Measurements from ENCODE around the gene FARS2.

FARS2 gene

DNA sequence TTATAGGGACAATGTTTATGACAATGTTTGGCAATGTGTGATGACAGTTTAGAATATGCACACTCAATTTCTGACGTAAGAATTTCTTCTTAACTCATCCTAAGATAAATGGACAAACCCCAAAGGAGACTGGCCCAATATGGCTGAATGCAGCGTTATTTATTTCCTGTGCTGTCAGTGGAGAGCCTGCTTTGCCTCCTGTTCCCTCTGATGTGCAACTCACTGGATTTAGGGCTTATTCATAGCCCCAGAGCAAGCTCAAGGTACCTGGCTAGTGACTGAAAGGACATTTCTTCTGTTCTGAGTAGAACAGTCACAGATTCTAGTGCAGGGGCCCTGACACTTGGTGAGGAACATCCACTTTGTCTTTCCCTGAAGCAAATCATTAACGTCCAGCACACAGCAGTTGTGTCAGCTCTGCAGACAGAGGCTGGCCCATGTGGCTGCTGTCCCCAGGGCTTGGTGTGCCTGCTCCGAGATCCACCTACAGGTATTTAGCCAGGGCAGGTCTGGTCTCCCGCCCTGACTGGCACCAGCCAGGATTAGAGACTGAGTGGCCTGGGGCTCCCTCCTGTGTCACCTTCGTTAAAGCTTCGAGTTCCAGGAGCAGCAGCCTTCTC is 64.8 kb downstream of the FARS2 start:
- no peak for DNase-seq

DNA sequence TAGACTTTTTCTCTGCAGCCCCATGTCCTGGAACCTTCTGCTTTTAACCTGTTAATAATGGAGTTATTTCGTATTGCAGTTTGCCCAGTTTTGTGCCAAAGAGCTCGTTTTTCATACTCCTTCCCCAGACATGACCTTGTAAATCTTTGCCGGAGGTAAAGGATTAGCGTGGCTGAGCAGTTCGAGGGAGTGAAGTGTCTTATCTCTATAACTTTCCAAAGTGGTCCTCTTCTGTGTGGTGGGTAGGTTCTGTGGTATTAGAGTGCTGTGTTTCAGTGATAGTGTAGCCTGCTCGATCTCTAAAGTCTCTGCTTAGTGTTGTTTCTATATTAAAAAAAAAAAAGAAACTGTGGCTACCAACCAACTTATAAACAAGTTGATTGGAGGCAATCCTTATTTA is 67.5 kb downstream of the FARS2 start:
- DNase-seq = no peak

DNA sequence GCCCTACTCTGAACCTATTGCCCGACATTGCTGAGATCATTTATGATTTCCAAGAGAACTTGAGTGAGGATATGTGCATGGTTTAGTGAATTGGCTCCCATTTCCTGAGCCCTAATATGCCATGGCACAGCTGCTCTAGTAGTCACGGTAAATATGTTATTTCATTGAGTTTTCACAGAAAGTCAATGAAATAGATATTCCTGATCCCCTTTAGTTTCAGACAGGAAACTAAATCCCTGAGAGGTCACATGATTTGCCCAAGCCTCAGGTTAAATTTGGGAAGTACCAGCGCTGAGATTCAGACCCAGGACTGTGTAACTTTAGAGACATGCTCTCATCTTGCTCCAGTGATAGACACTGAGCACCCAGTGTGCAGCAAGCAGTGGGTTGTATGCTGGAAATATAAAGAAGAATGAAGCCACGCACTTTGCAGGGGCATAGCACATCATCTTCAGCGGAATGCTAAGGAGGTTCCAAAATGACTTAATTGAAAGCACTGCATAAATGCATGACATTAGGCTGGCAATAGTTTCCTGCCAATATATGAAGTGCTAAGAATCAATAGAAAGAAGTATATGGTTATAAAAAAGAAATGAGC is 70.6 kb downstream of the FARS2 start:
- DNase-seq = no peak

DNA sequence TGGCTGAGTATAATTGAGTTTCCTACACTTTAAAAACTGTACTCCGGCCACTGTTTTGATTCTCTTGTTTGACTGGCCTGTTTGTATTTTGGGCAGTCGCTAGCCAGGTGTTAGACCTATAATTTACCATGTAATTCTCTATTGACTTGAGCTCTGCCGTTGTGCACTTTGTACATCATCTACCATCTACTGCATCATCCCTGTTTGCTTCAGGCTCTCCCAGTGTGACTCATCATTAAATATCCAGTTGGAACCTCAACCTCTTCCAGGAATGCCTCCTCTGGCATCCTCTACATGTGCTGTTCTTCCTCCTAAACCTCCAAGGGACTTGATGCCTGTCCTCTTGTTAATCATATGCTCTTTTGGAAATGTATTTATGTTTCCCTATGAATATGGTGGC is 72.3 kb downstream of the FARS2 start:
- DNase-seq = no peak

DNA sequence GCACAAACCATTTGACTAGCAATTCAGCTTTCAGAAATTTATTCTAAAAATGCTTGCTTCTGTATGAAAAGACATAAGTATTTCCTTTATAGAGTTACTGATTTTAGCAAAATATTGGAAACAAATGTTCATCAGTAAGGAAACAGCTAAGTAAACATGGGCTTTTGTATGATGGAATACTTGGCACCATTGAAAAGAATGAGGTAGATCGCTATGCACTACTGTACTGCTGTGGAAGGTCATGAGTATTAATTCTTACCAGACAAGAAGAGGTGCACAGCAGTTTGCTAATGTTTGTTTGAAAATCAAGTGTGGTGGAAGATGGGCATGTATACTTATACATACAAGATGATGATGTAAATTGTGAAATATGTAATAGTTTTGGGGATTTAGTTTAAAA is 73.0 kb downstream of the FARS2 start:
- DNase-seq = no peak

DNA sequence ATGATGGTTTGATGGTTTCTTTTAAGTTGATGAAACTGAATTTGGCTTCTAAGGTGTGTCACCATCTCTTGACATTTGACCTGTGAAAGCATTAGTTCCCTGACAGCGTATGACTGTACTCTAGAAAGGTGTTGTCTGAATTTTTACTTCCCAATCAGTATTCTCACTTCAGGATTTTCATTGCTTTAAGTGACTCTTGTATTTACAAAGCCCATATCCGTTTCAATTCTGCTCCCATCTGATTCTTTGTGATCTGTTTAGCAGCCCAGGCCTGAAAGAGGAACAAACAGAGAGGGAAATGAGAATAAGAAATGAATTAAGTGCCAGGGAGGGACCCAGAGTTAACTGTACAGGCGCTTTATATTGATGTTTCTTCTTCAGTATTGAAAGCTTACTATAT is 73.7 kb downstream of the FARS2 start:
- peak; percentile 4 for DNase-seq

DNA sequence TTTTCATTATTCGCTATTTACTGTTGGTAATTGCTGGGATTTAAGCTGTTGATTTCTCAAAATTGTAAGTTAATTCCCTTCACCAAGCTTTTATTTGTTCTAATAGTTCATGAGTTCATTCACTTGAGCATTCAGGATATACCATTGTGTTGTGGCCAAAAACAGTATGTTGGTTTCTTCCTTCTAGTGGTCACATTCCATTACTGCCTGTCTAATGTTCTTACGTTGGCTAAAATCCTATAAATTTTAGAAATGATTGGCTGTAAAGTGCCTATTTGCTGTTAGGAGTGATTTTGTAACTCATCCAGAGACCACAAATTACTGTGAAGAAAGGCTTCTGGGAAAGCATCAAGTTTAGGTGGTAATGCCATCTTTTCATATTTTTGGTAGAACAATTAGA is 76.3 kb downstream of the FARS2 start:
- no peak for DNase-seq

DNA sequence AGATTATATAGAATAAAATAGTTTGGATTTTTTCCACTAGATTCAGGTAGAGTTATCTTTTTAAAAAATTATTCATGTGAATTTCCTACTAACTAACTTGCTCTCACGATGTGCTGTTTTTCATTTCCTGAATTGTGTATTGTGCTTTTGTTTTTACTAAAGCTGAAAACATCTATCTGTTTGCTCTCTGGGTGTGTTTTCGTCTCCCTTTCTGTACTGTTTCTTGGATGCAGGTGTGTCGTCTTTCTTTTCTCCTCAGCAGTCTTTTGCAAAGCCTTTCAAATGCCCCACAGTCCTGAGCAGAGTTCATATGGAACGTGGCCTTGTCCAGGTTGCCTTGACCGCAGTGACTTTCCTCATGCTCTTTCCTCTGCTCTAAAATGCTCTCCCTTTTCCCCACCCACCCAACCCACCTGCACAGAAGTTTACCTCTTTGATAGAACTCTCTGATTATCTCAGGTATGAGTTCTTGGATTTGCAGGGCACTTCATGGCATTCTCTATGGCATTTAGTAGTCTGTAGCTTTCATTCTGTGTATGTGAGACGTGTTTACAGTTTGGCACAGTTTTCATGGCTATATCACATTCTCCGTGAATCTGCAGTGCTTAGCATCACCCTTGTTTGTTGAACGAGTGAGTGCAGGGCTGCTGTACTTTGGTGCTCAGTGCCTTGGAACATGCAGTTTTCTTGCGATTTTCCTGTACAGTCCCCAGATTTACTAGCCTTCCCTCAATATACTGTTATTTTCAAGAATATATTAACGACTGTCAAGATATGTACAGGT is 77.1 kb downstream of the FARS2 start:
- no peak for DNase-seq

DNA sequence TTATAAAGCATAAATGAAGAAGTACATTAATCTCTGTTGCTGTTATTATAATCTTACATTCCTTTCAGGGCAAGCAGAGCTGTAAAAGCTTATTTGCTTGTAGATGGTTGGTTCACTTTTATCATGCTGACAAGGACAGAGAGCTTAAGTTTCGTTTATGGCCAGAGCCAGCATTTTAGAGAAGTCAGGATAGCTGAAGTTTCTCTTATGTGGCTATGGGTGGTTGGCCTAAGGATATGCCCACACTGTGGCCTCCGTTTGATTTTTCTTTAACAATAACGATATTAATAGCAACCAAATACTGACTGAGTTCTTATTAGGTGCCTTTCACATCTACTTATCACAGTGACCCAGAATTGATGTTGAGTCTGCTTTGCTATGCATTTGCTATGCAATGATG is 78.5 kb downstream of the FARS2 start:
- DNase-seq = no peak

DNA sequence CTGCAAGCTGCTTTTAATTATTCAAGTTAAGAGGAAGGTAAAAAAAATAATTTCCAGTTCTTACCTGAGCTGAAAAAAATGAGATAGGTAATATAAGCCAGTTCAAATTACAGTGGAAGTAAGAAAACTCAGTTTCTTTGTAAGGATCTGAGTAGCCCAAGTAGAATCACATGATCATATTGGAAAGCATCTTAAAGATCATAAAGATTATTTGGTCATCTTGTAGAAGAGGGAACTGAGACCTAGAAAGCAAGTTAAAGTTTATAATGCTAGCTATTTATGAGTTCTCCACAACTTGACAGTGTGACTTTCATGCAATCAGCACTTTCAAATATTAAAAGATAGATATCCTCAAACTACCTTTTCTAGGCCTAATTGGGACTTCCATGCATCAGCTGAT is 80.5 kb downstream of the FARS2 start:
- no peak for DNase-seq

DNA sequence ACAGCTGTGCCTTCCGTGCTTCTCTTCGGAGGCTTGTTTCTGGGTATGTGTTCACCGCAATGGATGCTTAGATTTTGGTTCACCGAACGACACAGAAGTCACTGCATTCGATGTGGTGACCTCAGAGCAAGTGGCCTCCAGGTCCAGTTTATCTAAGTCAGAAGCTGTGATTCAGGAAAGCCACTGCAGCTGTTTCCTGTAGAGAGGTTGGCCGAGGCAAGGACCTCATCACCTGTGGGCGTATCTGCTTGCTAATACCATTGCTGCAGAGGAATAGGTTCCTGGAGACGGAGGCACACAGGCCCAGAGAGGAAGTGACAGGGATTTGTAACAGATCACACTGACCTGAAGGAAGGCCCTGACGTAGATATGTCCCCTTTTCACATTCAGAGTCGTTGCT is 82.7 kb downstream of the FARS2 start:
- no peak for DNase-seq

DNA sequence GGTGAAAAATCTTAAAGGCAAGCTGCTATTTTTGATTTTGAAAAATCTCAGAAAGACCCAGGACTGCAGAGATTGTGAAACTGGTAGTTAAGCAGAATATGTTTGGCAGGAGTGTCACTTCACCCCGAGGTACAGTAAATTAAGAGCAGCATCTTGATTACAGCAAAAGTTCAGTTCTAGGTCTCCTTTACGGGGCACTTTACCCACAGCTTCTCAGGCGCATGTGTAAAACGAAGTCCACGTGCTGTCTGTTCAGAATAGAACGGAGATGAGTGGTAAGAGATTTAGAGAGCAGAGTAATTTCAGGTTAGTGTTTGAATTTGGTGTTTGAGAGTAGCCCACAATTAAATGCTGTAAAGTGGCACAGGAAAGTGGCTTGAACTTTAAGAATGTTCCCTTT is 84.0 kb downstream of the FARS2 start:
- DNase-seq = no peak

DNA sequence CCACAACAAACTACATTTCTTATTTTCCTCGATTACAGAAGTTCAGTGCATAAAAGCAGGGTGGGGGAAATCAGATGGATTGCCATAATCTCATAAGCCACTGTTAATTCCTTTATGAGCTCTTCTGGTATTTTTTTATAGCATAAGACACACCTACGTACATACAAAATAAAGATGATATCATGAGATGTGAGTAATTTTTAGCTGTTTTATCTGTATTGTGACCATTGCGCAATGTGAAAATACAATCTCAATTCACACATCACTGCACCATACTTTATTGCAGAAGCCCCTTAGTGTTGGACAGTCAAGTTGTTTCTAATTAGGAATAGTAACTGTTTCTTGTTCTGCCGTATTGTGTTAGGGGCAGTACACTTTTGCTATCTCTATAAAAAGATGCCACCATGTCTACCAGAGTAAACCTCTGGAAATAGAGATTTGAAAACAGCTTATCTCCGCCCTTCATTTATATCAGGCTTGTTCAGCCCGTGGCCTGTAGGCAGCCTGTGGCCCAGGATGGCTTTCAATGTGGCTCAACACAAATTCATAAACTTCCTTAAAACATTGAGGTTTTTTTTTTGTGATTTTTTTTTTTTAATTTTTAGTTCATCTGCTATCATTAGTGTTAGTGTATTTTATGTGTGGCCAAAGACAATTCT is 90.4 kb downstream of the FARS2 start:
- no peak for DNase-seq

DNA sequence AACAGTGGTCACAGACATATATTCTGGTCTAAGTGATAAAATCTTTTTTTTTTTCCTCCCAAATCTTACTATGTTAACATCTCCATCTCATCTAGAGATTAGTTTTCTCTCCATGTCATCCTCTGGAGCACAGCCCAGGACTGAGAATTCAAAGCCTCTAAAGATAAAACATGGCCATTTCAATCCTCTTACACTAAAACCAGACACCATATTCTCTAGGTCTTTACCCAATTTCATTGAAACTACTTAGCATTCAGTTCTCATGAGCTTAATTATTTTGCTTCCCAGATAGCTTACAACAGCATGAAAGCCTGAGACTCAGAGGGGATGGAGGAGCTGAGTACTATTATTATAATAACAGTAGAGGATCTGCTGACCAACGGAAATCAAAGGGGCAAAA is 92.7 kb downstream of the FARS2 start:
- DNase-seq = no peak

DNA sequence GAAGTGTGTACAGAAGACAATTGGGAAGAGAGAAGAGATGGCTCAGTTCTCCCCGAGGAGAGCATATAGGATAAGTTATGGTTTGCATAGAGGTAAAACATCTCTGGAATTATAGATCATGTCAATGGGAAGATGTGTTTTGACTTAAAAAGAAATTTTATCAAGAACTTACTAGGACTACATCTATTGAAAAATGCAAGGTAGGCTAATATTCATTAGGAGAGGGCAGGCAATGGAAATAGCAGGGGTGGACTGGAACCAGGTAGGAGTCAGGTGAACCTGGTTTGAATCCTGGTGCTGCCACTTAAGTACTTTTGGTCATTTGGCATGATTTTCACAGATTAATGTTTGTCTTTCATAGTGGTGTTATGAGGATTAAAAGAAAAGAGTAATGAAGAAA is 96.2 kb downstream of the FARS2 start:
- no peak for DNase-seq

DNA sequence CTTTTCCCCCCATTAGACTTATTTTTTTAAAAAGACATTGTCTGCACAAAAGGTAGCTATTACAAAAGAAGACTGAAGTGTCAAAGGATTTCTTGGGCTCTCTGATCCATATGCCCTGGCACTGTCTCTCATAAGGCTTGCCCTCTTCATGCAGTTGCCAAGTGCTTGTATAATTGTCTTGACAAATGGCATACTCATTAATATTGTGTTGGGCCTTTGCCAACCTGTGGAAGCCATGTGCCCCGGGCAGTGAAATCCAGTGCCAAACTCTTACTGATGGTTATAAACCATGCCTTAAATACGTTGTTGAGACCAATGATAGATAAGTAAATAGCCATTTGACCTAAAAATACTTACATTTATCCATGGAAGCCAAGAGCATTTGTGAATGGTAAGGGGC is 98.1 kb downstream of the FARS2 start:
- no peak for DNase-seq

DNA sequence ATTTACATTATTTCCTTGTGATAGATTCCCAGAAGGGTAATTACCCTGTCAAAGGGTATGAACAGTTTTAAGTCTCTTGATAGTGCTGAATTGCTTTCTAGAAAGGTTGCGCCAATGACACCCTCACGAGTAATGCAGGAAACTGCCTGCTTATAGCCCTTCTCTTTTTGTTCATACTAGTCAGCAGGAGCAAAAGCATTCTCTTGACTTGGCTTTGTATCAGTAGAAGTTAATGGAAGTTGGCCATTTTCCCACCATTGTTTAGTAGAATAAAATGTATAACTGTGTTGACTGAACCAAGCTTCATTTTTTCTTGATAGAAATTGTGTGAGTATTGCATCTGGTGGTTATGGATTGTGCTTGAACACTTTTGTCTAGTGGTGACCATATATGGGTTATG is 100.1 kb downstream of the FARS2 start:
- DNase-seq = no peak

DNA sequence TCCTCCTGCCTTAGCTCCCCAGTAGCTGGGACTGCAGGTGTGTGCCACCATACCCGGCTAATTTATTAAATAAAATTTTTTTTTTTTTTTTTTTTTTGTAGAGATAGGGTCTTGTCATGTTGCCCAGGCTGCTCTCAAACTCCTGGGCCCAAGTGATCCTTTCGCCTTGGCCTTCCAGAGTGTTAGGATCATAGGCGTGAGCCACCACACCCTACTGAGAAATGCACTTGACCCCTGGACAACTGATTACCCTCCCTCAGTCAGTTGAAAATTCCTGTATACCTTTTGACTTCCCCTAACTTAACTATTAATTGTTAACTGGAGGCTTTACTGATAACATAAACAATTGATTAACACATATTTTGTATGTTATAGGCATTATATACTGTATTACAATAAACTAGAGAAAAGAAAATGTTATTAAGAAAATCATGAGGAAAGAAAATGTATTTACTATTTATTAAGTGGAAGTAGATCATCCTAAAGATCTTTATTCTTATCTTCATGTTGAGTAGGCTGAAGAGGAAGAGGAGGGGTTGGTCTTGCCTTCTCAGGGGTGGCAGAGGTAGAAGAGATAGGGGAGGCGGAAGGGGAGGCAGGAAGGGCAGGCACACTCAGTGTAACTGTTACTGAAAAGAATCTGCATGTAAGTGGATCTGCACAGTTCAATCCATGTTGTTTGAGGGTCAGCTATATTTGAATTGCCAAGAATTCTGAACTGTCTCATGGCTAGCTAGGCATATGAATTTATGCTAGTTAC is 104.3 kb downstream of the FARS2 start:
- no peak for DNase-seq

DNA sequence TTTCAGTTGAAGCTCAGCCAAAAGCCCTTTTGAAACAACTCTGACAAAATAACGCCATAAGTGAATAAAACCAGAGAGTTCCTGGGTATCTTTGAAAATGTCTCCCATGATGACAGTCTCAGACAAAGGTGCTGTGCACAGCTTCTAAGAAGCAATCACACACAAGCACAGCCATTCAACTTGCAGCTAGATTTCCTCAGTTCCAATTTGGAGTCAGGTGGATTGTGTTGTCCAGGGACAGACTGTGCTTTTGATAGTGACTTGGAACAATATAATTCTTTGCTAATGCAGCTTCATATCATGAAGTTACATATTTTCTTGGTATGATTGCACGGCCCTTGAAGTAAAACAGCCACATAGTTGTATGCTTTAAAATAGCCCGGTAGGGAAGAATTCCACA is 105.6 kb downstream of the FARS2 start:
- no peak for DNase-seq

DNA sequence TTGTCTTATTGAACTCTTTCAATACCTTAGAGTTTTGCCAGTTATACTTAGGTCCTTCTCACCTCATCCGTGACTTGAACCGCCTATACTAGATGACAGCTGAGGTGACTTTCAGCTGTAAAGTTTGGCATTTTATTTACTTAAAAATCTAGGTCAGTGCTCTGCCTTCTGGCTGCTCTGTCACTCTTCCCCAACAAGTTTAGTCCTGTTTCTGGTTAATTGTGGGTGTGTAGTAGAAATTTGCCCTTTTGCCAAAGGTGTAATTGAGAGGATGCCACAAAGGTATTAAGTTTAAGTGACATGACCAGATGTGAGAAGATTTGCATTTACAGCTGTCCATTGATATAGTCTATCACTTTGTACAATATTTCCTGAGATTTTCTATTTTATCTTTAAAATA is 106.2 kb downstream of the FARS2 start:
- no peak for DNase-seq

DNA sequence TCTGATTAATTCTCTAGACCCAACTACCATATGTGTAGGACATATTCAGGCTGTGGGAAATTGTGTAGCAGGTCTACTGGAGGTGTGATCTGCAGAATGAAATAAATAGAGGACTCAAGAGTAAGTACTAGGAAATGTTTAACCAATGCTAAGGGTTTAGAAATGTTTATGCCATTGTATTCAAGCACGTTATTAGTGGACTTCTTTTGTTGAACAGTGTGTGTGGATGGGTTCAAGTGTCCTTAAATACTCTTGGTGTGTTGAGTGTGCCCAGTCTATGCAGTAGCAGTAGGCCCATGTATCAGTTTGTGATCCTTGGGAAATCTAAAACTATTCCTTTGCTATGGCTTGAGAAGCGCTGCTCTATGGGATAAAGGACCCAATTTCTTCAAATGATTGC is 112.1 kb downstream of the FARS2 start:
- DNase-seq = no peak

DNA sequence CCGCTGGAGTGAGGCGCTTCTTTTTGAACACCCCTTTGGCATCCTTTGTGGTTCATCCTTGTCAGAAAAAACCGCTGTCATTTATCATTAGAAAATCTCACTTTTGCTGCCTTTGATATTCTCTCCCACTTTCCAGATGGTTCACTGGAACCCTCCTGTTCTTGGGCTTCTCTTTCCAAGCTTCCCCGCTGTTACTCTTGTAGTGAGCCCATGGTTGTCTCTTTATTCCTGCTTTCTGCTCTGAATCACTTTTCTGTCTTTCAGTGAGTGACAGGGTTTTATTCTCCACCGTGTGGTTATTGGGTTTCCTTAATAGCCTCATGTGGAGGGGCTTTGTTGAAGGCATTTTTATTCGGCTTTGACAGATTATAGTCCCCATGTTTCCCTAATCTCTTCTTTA is 117.0 kb downstream of the FARS2 start:
- DNase-seq = no peak

DNA sequence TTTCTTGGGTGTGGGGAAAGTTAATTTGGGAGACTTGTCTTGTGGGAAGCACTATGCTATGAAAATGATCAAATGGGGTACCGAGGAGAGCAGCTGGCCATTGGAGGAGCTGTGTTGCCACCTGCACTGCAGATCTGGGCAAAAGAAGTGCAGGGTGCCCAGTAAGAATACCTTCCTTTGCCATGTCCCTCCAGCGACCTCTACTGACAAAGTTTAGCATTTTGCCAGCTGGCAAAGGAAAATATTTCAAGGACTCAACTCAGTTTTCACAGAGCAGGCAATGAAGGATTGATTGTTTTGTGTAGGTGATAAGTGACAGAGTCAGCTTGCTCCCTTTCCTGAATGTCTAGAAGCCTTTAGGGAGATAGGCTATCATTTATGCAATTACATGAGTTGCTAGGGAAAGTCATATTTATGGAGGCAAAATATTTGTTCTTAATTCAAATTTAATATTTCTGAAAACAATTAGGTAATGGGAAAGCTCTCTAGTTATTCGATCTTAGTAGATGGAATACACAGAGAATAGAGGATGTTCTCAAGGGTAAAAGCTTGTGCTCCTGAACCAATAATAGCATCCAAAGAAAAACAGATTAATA is 118.4 kb downstream of the FARS2 start:
- DNase-seq = peak; percentile 4

Measured in CD4-positive, alpha-beta T cell treated with Interleukin-4 for 4 hours (primary cell).